ENCODE results near the gene UBE2J2.

UBE2J2 gene

GRCh38 chr1:1307261-1307922 is 33.7 kb upstream of the UBE2J2 start:
- no peaks in the 10 kb centered on the region for H3K36me3 ChIP-seq (ENCODE audit: insufficient read depth)
- no peak for TF ChIP-seq CTCF (conservative IDR thresholded peaks at IDR 0.05; ENCODE audit: low read depth, low read length)
- H3K4me3 ChIP-seq (IDR thresholded peaks at IDR 0.05; ENCODE audit: insufficient read depth, low read depth, low read length) = peak overlapping the region; percentile 34
- H3K9ac ChIP-seq = peak overlapping the region; percentile 59
- peak overlapping the region; percentile 30; the same call in 1 of the 2 replicates for H2AFZ ChIP-seq (ENCODE audit: low read depth)
- H3K4me1 ChIP-seq (ENCODE audit: low read depth, poor library complexity, severe bottlenecking) = peaks cover 17% of the 10 kb centered on the region
- H3K4me2 ChIP-seq = peak overlapping the region; percentile 78
- no peaks in the 10 kb centered on the region for H3K27me3 ChIP-seq (ENCODE audit: insufficient read depth, low read depth)
- H3K27ac ChIP-seq = peak overlapping the region; percentile 47
- no peaks in the 10 kb centered on the region for H4K20me1 ChIP-seq (ENCODE audit: insufficient read depth)
- peaks cover 35% of the 10 kb centered on the region for H3K79me2 ChIP-seq (ENCODE audit: insufficient read depth, low read depth)

GRCh38 chr1:1306661-1307260 is 33.1 kb upstream of the UBE2J2 start:
- no peak overlapping the region; the same call in 1 of the 2 replicates for H2AFZ ChIP-seq (ENCODE audit: low read depth)
- no peaks in the 10 kb centered on the region for H4K20me1 ChIP-seq (ENCODE audit: insufficient read depth)
- peaks cover 35% of the 10 kb centered on the region for H3K79me2 ChIP-seq (ENCODE audit: insufficient read depth, low read depth)
- TF ChIP-seq CTCF (conservative IDR thresholded peaks at IDR 0.05; ENCODE audit: low read depth, low read length) = no peak
- peaks cover 17% of the 10 kb centered on the region for H3K4me1 ChIP-seq (ENCODE audit: low read depth, poor library complexity, severe bottlenecking)
- H3K4me3 ChIP-seq (IDR thresholded peaks at IDR 0.05; ENCODE audit: insufficient read depth, low read depth, low read length) = peak overlapping the region; percentile 69
- no peaks in the 10 kb centered on the region for H3K27me3 ChIP-seq (ENCODE audit: insufficient read depth, low read depth)
- H3K4me2 ChIP-seq = peak overlapping the region; percentile 78
- peak overlapping the region; percentile 59 for H3K9ac ChIP-seq
- H3K36me3 ChIP-seq (ENCODE audit: insufficient read depth) = no peaks in the 10 kb centered on the region
- peak overlapping the region; percentile 47; the same call in 1 of the 2 replicates for H3K27ac ChIP-seq

- TF ChIP-seq CTCF (conservative IDR thresholded peaks at IDR 0.05; ENCODE audit: low read depth, low read length) = 0 out of 2 replicates have a peak, but pooled peaks have one; percentile 14
- H3K4me2 ChIP-seq = peak overlapping the region; percentile 78
- peaks cover 35% of the 10 kb centered on the region for H3K79me2 ChIP-seq (ENCODE audit: insufficient read depth, low read depth)
- H2AFZ ChIP-seq (ENCODE audit: low read depth) = peak overlapping the region; percentile 42; the same call in 1 of the 2 replicates
- peak overlapping the region; percentile 59 for H3K9ac ChIP-seq
- no peaks in the 10 kb centered on the region for H3K27me3 ChIP-seq (ENCODE audit: insufficient read depth, low read depth)
- H3K36me3 ChIP-seq (ENCODE audit: insufficient read depth) = no peaks in the 10 kb centered on the region
- peaks cover 17% of the 10 kb centered on the region for H3K4me1 ChIP-seq (ENCODE audit: low read depth, poor library complexity, severe bottlenecking)
- peak overlapping the region; percentile 77 for H3K27ac ChIP-seq
- peak overlapping the region; percentile 69 for H3K4me3 ChIP-seq (IDR thresholded peaks at IDR 0.05; ENCODE audit: insufficient read depth, low read depth, low read length)
- no peaks in the 10 kb centered on the region for H4K20me1 ChIP-seq (ENCODE audit: insufficient read depth)
Measured at GRCh38 chr1:1306070-1306660, 32.5 kb upstream of the UBE2J2 start.

- H3K4me1 ChIP-seq (ENCODE audit: low read depth, poor library complexity, severe bottlenecking) = peaks cover 17% of the 10 kb centered on the region
Measured at GRCh38 chr1:1305300-1306069, 31.8 kb upstream of the UBE2J2 start.

More at GRCh38 chr1:1305300-1306069, 31.8 kb upstream of the UBE2J2 start:
- H3K9ac ChIP-seq = peak overlapping the region; percentile 59
- no peaks in the 10 kb centered on the region for H3K27me3 ChIP-seq (ENCODE audit: insufficient read depth, low read depth)
- no peaks in the 10 kb centered on the region; the same call in 1 of the 2 replicates for H4K20me1 ChIP-seq (ENCODE audit: insufficient read depth)
- peak overlapping the region; percentile 78 for H3K4me2 ChIP-seq
- TF ChIP-seq CTCF (conservative IDR thresholded peaks at IDR 0.05; ENCODE audit: low read depth, low read length) = no peak
- H3K4me3 ChIP-seq (IDR thresholded peaks at IDR 0.05; ENCODE audit: insufficient read depth, low read depth, low read length) = peak overlapping the region; percentile 42
- no peaks in the 10 kb centered on the region for H3K36me3 ChIP-seq (ENCODE audit: insufficient read depth)
- peaks cover 35% of the 10 kb centered on the region for H3K79me2 ChIP-seq (ENCODE audit: insufficient read depth, low read depth)
- H2AFZ ChIP-seq (ENCODE audit: low read depth) = peak overlapping the region; percentile 42; the same call in 1 of the 2 replicates
- H3K27ac ChIP-seq = peak overlapping the region; percentile 77
